HT1080 (cell line): Measurements from ENCODE around the gene ANKRD40CL. TPM values are rescaled to one million over a fixed set of nuclear protein-coding genes. Genes with fewer than 3 reads are reported as not detected.
"Not testable (repeated sequence)": the region's sequence is repeated elsewhere in the genome, so short reads cannot be mapped to it uniquely, and the experiment has no call there.

Experiments
- DNase-seq: peaks from one replicate; pipeline ENCODE4 v3.0.0-alpha.2; 2015; ENCODE audit warnings: low read depth
- total RNA-seq: library from RNA; depleted of rRNA; stranded (reverse); fragments of >200 nt; shearing (Covaris generic); gene quantifications from 2 replicates; pipeline ENCODE4 v1.2.3, GENCODE V29; 2014

ANKRD40CL gene
- total RNA-seq, 1 experiment from 2014 or later, result not detected

GRCh38 chr17:50763716-50764475 is 3.4 kb downstream of the ANKRD40CL start:
- DNase-seq, result no peak

GRCh38 chr17:50762177-50762576 is 5.1 kb downstream of the ANKRD40CL start:
- DNase-seq, result no peak

- DNase-seq, result no peak
Observed at GRCh38 chr17:50758989-50759544, 8.3 kb downstream of the ANKRD40CL start.

- no peak for DNase-seq
Observed at GRCh38 chr17:50758524-50758923, 8.8 kb downstream of the ANKRD40CL start.

GRCh38 chr17:50754521-50754920 is 12.8 kb downstream of the ANKRD40CL start:
- no peak for DNase-seq

GRCh38 chr17:50749245-50749644 is 18.1 kb downstream of the ANKRD40CL start:
- no peak for DNase-seq

GRCh38 chr17:50745631-50746030 is 21.7 kb downstream of the ANKRD40CL start:
- no peak for DNase-seq

- DNase-seq, result no peak
Observed at GRCh38 chr17:50739098-50739497, 28.2 kb downstream of the ANKRD40CL start.

- no peak for DNase-seq
Observed at GRCh38 chr17:50737118-50737698, 30.1 kb downstream of the ANKRD40CL start.

- DNase-seq, result no peak
Observed at GRCh38 chr17:50735287-50735686, 32.0 kb downstream of the ANKRD40CL start.

- DNase-seq, result no peak
Observed at GRCh38 chr17:50731575-50732460, 35.5 kb downstream of the ANKRD40CL start.

- no peak for DNase-seq
Observed at GRCh38 chr17:50728881-50729765, 38.2 kb downstream of the ANKRD40CL start.

- DNase-seq, result no peak
Observed at GRCh38 chr17:50728112-50728429, 39.2 kb downstream of the ANKRD40CL start.

GRCh38 chr17:50725769-50726655 is 41.3 kb downstream of the ANKRD40CL start:
- DNase-seq, result no peak

GRCh38 chr17:50724622-50725021 is 42.7 kb downstream of the ANKRD40CL start:
- DNase-seq, result not testable (repeated sequence)

- no peak for DNase-seq
Observed at GRCh38 chr17:50722746-50723145, 44.6 kb downstream of the ANKRD40CL start.

- DNase-seq, result no peak
Observed at GRCh38 chr17:50721194-50722010, 45.9 kb downstream of the ANKRD40CL start.

GRCh38 chr17:50719924-50720794 is 47.2 kb downstream of the ANKRD40CL start:
- no peak for DNase-seq
